ENCODE results near the gene SLC16A12.

DNA sequence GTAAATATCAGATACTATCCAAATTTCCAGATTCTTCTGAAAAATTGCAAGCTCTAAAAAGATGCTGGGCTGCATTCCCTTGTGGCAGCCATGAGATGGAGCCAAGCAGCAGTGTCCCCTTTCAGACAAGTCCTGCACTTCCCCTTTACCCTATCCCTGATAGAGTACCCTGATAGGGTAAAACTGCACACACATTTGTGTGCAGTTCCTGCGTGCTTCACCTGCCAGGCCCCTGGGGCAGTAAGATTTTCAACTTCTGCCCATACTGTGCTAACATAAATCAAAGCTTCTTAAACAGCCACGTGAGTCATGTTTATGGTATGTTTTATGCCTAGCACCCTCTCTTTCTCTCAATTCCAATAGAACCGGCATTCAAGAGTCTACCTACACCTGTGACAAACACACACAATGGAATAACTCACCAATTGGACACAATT lies 68.8 kb downstream of the SLC16A12 start:
- TF ChIP-seq POLR2AphosphoS5 (IDR thresholded peaks at IDR 0.05; ENCODE audit: low read depth, low read length) (no peak), POLR2A (IDR thresholded peaks at IDR 0.05; ENCODE audit: low read depth, low read length) (no peak)
